ENCODE measurements around the gene AKT1.

Gene AKT1

DNA sequence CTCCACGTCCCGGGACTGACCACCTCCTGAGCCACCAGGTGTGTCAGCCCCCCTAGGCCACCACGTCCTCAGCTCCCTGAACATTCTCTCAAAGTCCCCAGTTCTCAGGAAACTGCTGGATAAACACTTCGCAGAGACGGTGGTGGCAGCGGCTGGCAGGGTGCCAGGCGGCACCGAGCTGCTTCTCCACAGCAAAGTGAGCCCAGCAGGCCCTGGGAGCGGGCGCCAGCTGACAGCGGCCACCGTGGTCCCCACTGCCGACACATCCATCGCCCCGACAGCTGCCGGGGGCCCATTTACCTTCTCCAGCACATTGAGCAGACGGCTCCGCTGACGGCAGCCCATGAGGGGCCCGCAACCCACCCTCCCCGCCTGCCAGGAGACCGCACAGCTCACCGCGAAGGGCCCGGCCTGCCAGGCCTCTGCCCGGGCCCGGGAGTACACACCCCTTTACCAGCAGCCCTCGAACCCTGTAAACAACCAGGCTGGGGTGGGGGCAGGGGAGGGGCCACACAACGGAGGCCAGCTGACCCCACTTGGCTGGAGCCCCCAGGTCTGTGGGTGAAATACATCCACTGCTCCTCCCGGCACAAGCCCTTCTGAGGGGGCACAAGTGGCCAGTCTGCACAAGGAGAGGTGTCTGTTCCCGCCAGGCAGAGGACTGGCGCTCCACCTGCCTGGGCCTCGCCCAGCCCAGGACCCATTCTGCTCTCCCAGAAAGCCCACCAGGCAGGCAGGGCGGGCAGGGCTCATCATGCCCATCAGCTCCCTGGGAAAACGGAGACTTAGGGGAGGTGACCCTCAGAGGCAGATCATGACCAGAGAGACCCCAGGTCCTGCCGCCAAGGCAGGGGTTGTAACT lies 10.5 kb downstream of the AKT1 start:
- no peak for DNase-seq

DNA sequence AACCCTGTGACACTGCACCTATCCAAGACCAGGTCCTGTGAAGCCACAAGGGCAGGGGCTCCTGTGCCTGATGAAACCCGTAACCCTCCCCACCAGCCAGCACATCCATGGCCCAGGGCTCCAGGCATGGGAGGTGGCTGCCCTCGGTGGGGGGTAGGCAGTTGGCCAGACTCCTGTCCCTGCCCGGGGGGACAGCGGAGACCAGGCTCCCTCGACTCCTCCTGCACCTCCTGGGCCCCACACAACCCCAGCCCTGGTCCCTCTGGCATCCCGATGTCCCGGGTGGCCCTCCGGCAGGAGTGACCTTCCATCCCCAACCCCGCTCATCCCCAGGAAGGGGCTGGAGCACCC lies 11.4 kb downstream of the AKT1 start:
- no peak for DNase-seq

DNA sequence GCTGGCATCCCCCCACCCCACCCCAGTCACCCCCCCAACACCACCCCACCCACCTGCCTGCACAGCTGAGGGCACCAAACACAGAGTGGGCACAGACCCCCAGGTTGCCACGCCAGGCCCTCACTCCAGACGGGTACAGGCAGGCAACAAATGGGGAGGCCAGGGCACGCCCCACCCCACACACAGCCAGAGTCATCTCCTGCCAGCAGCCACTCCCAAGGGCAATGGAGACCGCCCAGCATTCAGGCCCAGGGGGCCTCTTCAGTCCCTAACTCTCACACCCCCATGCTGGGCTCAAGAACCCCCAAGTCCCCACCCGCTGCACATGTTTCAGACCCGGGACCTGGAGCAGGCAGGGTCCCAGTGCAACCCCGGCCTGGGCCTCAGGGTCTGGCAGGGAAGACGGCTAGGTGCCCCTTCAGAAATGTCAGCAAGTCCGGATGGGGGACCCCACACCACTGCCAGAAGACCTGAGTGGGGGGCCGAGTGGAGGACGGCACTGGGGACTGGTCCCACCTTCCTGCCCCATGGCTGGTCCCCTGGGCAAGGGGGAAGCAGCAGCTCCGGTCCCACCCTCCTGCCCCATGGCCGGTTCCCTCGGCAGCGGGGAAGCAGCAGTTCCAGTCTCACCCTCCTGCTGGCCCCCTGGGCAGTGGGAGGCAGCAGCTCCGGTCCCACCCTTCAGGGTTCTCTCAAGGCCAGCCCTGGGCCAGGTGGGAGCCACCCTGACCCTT lies 11.9 kb downstream of the AKT1 start:
- DNase-seq = no peak

DNA sequence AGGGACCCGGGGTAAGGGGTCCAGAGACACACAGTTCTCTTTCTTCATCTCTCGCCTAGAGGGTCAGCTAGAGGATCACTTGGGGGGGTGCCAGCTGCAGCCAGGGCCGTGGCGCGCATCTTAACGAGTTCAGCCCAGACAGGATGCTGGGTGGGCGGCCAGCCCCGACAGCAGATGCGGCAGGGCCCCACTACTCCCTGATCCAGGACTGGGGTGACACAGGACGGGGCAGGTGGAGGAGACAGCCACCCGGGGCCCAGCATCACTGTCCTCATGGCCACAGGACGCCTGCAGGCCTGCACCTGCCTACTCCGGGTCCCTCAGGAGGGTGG lies 12.8 kb downstream of the AKT1 start:
- no peak for DNase-seq

DNA sequence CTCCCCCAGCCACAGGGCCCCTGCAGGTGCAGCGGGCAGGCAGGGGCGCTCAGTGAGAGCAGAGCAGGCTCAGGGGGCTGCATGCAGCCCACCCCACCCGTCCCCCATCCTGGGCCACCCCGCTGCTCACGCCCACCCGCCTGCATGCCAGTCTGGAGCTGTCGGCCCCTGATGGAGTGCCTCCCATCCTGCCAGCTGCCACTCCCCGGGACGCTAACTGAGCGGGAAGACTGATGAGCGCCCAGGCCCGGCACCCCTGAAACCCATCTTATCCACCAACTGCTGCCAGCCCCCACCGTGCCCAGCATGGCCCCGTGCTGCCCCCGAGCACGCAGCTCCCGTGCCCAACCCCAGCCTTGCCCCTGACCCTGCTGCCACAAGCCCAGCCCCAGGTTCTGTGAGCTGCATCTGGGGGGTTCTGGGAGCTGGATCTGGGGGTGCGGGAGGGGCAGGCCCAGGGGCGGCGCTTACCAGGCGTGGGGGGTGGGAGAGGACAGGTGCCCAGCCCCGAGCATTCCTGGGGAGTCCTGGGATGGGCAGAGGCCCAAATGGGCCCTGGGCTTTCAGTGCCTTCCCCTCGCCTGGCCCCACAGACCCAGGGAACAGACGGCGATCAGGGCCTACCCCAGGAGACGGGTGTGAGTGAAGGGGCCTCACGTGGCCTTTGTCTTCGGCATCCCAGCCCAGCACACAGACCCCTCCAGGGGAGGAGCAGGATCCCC lies 13.3 kb downstream of the AKT1 start:
- DNase-seq = no peak

DNA sequence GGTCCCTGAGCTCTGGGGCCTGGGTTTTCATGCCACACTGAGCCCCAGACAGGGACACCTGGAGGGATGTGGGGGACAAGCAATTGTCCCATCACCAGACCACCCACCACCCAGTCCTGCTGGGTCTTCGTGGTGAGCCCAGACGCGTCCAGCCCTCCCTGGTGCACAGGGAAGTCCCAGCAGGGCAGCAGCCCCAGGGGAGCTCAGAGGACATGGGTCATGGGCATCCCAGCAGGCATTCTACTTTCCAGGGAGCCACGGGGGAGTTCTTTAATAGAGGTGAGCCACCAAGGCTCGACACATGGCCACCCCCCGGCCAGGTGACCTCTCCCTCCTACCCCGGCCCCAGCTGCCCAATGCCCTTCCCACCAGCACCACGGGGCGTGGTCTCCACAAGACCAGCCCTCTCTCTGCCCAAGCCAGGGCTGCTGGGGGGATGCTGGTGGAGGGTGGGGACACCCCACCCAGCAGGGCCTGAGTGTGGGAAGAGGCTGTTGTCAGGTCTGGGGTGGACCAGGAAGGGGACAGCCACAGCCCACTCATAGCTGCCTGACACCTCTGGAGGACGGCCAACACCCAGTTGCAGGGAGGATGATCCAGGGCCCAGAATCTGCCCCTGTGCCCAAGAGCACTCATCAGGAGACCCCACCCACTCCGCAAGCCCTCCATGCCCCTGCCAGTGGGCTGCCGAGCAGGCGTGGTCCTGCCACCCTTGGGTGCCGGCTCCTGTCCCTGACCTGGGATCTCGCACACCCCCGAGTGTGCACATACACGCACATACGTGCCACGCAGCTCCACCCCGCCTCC lies 14.1 kb downstream of the AKT1 start:
- no peak for DNase-seq

DNA sequence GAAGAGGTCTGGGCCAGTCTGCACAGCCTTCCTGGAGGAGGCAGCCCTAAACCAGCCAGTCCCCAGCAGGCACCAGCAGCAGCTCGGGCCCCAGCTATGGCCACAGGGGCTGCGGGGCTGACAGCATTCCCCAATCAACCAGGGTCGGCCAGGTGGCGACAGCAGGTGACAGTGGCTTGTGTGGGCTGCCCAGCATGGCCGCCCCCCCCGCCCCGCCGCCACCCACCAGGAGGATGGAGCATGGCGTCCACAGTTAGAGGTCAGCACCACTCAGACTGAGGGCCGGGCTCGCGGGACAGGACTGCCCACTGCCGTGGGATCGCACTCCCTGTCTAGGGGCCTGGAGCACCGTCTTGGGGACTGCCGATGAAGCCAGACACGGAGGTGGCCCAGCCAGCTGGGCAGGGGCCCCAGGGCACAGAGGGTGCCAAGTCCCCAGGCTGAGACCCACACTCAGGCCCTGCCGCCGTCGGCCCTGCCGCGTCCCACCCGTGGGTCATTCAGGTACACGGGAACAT lies 15.0 kb downstream of the AKT1 start:
- no peak for DNase-seq

DNA sequence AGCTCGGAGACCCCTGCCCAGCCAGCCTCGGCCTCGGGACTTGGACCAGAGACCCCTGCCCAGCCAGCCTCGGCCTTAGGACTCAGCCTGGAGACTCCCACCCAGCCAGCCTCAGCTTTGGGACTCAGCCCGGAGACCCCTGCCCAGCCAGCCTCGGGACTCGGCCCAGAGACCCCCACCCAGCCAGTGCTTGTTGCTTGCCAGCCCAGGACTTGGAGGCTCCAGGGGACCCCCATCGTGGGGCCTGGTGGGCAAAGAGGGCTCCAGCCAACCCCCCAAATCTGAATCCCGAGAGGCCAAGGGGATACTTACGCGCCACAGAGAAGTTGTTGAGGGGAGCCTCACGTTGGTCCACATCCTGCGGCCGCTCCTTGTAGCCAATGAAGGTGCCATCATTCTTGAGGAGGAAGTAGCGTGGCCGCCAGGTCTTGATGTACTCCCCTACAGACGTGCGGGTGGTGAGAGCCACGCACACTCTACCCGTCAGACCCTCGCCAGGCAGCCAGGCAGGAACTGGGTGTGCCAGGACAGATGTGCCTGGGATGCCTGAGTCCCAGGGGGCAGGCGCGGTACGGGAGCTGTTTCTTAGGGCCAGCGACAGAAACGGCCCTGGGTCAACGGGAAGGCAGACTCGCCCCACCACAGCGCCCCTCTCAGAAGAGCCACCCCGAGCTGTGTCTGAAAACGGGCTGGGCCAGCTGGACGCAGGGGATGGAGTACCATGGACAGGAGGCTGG lies 15.6 kb downstream of the AKT1 start:
- no peak for DNase-seq

DNA sequence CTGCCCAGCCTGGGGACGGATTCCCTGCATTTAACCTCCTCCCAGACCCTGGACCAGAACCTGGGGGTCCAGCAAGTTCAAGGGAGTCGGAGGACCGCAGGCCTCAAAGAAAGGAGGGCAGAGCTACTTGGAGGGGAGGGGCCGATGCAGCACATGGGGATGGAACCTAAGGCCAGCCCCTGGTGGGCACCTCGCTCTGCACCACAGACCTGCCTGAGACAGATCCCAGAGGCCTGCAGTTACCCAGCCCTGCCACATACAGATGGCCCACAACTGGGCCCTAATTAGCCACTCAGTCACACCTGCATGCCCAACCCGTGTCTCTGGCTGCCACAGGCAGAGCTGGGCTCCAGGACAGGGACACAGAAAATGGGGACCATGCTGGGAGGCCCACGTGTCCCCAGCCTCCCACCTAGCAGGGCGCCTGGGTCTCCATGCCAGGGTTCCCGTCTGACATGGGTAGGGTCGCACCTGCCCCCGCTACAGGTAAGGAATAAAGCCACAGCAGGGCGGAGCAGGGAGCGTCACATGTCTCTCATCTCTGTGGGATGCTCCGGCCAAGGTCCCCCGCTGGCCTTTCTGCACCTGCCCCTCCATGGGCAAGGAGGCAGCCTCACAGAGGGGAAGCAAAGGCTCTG lies 16.7 kb downstream of the AKT1 start:
- no peak for DNase-seq

DNA sequence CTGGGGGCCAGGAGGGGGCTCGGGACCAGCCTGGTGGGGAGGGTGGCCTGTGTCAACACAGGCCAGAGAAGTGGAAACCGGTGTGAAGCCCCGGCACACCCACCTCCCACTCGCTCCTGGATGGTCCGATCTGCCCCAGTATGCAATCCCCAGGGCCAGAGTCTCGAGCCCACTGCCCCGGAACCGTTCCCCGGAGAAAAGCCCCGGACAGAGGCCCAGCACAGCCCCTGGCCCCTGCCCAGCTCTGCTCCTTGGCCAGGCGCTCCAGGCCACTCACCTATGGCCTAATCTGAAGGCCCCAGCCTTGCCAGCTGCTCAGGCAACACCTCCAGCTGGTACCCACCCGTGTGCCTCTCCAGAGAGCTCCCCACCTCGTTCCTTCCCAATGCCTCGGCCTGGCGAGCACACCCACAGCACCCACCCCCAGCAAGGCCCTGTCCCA lies 17.7 kb downstream of the AKT1 start:
- no peak for DNase-seq

DNA sequence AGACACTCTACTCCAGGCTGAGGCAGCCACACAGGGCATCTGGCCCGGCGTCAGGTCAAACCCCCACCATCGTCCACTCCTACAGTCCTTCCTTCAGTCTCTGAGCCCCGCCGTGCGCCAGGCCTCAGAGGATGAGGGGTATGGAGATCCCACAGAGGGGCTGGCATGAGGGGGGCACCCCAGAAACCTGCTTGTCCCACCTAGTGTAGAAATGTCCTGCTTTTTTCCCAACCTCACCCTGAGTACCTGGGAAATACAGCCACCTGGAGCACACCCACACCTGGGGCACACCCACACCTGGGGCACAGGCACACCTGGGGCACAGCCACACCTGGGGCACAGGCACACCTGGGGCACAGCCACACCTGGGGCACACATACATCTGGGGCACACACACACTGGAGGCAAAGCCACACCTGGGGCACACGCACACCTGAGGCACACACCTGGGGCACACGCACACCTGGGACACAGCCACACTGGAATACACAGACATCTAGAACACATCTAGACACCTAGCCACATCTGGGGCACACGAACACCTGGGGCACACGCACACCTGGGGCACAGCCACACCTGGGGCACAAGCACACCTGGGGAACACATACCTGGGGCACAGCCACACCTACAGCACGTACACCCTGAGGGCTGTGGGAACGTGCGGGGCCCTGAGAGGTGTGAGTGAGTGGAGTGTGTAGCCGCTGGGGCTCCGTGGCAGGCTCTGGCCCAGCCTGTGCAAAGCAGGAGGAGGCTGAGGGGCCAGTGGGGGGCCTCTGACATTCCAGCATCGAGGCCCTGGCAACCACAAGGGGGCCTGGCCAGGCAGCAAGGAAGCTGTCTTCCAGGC lies 18.4 kb downstream of the AKT1 start:
- DNase-seq = no peak

DNA sequence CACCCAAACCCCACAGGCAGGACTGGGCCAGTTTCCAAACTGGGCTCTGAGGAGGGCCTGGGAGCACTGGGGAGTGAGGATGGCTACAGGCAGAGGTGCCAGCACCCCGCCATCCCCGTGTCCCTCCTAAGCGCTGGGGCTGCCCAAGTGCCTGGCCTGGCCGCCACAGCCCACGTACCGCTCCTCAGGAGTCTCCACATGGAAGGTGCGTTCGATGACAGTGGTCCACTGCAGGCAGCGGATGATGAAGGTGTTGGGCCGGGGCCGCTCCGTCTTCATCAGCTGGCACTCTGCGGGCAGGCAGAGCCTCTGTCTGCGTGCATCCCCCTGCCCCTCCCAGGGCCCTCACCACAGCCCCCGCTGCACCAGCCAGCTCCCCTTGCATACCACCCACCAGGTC lies 19.1 kb downstream of the AKT1 start:
- no peak for DNase-seq

DNA sequence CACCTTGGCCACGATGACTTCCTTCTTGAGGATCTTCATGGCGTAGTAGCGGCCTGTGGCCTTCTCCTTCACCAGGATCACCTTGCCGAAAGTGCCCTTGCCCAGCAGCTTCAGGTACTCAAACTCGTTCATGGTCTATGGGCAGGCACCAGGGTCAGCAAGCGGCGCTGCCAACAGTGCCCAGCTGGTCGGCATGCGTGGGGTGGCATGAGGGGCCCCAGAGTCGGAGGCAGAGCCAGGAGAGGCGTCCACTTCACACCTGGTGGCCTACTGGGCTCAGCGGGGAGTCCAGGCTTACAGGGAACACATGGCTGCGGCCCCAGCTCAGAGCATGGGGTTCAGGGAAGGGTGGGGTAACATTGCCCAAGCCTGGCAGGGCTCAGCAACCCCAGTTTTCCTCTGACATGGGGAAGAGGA lies 20.5 kb downstream of the AKT1 start:
- no peak for DNase-seq

DNA sequence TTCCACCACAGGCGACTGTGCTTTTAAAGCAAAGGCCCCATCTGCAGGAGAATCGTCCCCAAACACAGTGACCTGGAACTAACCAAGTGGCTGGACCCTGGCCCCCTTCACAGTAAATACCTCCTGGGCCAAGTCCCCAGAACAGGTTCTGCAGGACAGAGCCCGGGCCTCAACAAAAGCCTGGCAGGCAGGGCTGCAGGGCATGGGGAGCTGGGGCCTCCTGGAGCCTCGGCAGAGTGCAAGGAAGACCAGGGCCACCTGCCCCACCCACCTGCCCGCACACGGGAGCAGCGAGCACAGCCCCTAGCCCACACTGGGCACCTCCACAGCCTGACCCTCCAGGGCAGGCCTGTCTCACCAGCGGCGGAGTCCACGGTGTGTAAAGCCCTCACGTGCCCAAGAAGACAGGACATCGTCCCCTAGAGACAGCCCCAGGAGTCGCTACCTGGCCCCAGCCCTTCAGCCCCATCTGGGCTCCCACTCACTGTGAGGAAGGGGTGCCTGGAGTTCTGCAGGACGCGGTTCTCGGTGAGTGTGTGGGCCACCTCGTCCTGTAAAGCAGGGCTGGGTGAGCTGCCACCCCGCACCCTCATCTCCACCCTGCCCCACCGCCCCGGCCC lies 21.0 kb downstream of the AKT1 start:
- no peak for DNase-seq

DNA sequence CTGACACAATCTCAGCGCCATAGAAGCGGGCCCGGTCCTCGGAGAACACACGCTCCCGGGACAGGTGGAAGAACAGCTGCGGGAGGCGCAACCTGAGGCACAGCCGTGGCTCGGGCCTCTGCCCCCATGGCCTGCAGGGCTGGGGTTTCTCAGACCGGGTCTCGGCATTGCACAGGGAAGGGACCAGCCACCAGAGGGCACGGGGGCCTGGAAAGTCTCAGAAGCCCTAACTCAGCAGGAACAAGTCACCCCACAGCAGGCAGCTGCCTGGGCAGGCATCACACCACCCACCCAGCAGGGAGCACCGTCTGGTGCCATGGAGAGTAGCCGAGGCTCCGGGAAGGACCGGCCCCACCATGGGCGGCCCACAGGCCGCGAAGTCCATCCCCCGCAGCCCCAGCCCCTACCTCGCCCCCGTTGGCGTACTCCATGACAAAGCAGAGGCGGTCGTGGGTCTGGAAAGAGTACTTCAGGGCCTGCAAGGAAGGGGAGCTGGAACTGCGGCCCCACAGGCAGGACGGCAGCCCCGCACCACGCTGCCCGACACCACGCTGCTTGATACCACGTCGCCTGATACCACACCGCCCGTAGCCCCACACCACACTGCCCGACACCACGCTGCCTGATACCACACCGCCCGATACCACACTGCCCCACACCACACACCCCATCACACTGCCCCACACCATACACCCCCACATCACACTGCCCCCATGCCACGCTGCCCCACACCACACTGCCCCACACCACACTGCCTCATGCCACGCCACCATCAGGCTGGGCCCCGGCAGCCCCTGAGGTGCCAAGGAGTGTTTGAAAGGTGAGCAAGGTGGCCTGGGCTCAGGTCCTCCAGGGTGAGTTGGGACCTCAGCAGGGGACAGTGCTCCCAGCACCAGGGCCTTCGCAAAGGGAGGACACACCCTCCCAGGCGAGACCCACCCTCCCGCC lies 21.8 kb downstream of the AKT1 start:
- DNase-seq = no peak

DNA sequence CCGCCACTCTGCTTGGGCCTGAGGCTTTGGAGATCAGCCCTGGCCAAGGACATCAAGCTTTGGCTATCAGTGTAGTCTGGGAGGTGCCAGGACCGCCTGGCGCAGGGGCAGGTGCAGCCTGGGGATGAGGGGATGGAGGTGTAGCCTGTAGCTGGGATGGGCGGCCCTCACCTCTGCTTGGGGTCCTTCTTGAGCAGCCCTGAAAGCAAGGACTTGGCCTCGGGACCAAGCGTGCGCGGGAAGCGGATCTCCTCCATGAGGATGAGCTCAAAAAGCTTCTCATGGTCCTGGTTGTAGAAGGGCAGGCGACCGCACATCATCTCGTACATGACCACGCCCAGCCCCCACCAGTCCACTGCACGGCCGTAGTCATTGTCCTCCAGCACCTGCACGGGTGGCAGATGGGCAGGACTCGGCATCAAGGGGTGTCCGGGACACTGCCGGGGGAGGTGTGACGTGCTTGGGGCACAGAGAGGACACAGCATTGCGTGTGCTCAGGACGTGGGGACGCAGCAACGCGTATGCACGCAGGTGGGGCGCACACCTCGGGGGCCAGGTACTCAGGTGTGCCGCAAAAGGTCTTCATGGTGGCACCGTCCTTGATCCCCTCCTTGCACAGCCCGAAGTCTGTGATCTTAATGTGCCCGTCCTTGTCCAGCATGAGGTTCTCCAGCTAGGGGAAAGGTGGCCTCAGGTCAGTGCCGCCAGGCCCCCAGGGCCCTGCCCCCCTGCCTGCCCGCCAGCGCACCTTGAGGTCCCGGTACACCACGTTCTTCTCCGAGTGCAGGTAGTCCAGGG lies 22.6 kb downstream of the AKT1 start:
- no peak for DNase-seq

DNA sequence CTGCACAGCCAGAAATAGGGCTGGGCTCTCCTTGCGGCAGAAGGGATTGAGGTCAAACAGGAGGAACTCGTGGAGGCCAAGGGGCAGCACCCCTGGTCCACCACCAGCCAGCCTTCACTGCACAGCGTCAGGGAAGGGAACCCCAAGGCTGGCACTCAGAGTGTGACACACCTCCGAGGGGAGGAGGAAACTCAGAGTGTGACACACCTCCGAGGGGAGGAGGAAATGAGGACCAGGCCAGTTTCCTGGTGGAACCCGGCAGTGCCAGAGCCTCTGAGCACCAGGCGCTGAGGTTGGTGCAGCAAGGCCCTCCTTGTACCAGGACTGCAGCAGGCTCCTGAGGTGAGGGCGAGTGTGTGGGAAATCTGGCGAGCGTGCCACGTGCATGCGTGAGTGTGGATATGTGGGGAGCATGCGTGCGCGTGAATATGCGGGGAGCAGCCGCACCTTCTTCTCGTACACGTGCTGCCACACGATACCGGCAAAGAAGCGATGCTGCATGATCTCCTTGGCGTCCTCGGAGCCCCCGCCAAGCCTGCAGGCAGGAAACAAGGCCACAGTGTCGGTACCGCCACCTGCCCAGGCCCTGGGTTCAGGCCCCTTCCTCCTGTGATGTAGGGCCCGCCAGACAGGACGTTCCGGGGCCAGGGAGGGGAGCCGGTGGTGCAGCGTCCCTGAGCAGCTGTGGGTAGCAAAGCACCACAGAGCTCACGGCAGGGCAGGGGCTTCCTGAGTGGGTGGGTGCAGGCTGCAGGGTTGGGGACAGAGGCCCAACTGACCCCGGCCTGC lies 23.4 kb downstream of the AKT1 start:
- DNase-seq = no peak
